GM21360 (cell line): ENCODE measurements around the gene SRC.

Source experiments
- ATAC-seq: cut with Tn5 transposase; IDR thresholded peaks from one replicate; pipeline ENCODE4 v1.9.1; 2021; ENCODE audit warnings: mild to moderate bottlenecking, moderate library complexity; ENCODE audit not compliant: unreplicated experiment

The SRC gene

GRCh38 chr20:37345339-37346235 lies at the start of gene SRC:
TSS of gene SRC (plus strand) at chr20:37346140. CDS start at chr20:37384154, 38,014 bp downstream.
- peak; percentile 45 for ATAC-seq

GRCh38 chr20:37296371-37296770 lies 49.6 kb upstream of the SRC start:
- ATAC-seq = no peak

GRCh38 chr20:37297066-37297736 lies 48.7 kb upstream of the SRC start:
- no peak for ATAC-seq

GRCh38 chr20:37298190-37298939 lies 47.6 kb upstream of the SRC start:
- no peak for ATAC-seq

GRCh38 chr20:37299718-37300528 lies 46.0 kb upstream of the SRC start:
- no peak for ATAC-seq

- ATAC-seq = no peak
Measured at GRCh38 chr20:37301120-37301519, 44.8 kb upstream of the SRC start.

- no peak for ATAC-seq
Measured at GRCh38 chr20:37301558-37301957, 44.4 kb upstream of the SRC start.

GRCh38 chr20:37302981-37303380 lies 43.0 kb upstream of the SRC start:
- ATAC-seq = no peak

GRCh38 chr20:37303637-37304036 lies 42.3 kb upstream of the SRC start:
- ATAC-seq = no peak

- no peak for ATAC-seq
Measured at GRCh38 chr20:37305079-37305478, 40.9 kb upstream of the SRC start.

- no peak for ATAC-seq
Measured at GRCh38 chr20:37305839-37306238, 40.1 kb upstream of the SRC start.

- peak; percentile 84 for ATAC-seq
Measured at GRCh38 chr20:37308086-37309050, 37.6 kb upstream of the SRC start.

- ATAC-seq = no peak
Measured at GRCh38 chr20:37309290-37309689, 36.6 kb upstream of the SRC start.

- no peak for ATAC-seq
Measured at GRCh38 chr20:37309936-37310590, 35.9 kb upstream of the SRC start.

GRCh38 chr20:37310951-37311350 lies 35.0 kb upstream of the SRC start:
- no peak for ATAC-seq

GRCh38 chr20:37311710-37312355 lies 34.1 kb upstream of the SRC start:
- ATAC-seq = no peak

- ATAC-seq = no peak
Measured at GRCh38 chr20:37313546-37314091, 32.3 kb upstream of the SRC start.

GRCh38 chr20:37314099-37314498 lies 31.8 kb upstream of the SRC start:
- no peak for ATAC-seq
